ENCODE data around the gene TTC3.

- TF ChIP-seq ZBTB11 (CRISPR knock-in tag; IDR thresholded peaks at IDR 0.05) (no peak), FOS (IDR thresholded peaks at IDR 0.05; ENCODE audit: borderline replicate concordance, extremely low read depth, insufficient read length) (no peak)
- TF ChIP-seq, protein P1, sequence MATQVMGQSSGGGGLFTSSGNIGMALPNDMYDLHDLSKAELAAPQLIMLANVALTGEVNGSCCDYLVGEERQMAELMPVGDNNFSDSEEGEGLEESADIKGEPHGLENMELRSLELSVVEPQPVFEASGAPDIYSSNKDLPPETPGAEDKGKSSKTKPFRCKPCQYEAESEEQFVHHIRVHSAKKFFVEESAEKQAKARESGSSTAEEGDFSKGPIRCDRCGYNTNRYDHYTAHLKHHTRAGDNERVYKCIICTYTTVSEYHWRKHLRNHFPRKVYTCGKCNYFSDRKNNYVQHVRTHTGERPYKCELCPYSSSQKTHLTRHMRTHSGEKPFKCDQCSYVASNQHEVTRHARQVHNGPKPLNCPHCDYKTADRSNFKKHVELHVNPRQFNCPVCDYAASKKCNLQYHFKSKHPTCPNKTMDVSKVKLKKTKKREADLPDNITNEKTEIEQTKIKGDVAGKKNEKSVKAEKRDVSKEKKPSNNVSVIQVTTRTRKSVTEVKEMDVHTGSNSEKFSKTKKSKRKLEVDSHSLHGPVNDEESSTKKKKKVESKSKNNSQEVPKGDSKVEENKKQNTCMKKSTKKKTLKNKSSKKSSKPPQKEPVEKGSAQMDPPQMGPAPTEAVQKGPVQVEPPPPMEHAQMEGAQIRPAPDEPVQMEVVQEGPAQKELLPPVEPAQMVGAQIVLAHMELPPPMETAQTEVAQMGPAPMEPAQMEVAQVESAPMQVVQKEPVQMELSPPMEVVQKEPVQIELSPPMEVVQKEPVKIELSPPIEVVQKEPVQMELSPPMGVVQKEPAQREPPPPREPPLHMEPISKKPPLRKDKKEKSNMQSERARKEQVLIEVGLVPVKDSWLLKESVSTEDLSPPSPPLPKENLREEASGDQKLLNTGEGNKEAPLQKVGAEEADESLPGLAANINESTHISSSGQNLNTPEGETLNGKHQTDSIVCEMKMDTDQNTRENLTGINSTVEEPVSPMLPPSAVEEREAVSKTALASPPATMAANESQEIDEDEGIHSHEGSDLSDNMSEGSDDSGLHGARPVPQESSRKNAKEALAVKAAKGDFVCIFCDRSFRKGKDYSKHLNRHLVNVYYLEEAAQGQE (IDR thresholded peaks at IDR 0.05; ENCODE audit: low read depth, low read length) = no peak
Measured at GRCh38 chr21:37146320-37147235, 73.5 kb downstream of the TTC3 start.

All from GM12878 (cell line).